SHP77 treated with DMSO at 0.1 percent for 48 hours (cell line): Measurements from ENCODE around the gene LYPLA2.

Source experiments
- DNase-seq: peaks from one replicate; lab custom pipeline; 2025; lab: John Stamatoyannopoulos, UW

LYPLA2 gene

DNA sequence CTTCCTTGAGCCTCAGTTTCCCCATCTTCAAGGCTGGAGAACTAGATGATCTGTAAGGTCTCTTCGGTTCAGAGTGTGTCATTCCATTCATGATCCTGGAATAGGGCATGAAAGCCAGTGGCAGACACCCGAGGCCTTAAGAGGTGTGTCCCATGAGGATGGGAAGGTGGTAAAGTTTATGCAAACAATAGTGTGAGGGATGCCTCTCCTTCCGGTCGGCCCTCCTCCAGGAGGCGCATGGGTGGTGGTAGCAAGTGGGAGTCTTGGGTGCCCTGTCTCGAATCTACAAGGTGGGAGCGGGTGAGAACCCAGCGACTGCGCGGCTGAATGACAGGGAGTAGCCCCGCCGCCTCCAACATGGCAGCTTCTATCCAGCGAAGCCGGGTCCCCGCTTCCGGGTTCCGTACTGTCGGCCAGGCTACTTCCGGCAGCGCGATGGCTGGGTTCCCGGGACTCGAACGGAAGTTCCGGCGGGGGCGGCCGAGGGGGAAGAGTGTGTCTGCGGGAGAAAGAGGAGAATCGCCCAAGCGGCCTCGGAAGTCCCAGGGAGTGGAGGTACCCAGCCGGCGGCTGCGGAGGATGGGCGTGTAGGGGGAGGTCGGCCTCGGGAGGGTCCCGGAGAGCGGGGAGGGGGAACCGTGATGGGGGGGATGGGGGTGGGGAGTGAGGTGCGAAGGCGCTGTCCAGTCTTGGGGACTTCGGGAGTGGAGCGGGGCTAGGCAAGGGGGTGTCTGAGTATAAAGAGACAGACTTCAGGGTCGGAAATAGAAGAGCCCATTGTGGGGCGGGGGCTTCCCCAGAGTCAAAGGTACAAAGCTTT, at the start of gene LYPLA2:
LYPLA2 (plus strand) TSS at position 450 of the 820 bp plus-strand sequence. CDS start 1,538 bp downstream, outside the sequence.
- DNase-seq, result peak; percentile 75

DNA sequence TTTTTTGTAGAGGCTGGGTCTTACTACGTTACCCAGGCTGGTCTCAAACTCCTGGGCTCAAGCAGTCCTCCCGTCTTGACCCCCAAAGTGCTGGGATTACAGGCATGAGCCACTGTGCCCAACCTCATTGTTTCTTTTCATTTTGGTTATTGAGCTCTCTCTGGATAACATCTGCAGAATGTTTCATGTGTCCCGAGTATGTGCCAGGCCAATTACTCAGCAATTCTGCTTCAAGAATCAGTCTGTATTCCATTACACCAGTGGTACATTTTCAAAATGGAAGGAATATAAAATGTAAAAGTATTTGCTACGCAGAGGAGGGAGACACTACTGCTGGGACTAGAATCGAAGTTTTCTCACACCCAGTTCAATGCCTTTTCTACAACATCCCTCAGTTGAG, 49.3 kb upstream of the LYPLA2 start:
- DNase-seq, result no peak

DNA sequence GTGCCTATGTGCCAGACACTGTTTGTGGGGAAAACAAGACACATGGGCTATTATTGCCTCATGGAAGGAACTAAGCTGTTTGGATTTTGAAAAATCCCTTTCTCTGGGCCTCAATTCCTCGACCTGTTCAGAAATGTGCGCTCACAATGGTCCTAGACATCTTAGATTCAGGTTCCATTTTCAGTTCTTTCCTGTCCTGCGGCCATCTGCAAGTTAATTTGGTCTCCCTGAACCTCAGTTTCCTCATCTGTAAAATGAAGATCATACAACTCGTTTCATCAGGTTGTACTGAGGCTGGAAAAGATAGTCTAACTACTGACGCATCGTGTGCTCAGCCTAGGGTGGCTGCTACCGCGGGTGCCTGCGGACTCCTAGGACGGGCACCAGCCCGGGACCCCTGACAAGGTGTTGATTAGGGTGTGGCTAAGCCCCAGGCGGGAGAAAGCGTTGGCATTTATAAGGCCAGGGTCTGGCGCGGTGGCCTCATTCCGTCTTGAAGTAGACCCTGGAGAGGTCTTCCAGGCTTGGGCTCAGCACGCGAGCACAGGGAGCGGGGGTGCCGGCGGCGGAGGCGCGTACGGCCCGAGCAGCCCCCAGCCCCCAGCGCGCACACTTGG, 48.2 kb upstream of the LYPLA2 start:
- DNase-seq, result no peak

DNA sequence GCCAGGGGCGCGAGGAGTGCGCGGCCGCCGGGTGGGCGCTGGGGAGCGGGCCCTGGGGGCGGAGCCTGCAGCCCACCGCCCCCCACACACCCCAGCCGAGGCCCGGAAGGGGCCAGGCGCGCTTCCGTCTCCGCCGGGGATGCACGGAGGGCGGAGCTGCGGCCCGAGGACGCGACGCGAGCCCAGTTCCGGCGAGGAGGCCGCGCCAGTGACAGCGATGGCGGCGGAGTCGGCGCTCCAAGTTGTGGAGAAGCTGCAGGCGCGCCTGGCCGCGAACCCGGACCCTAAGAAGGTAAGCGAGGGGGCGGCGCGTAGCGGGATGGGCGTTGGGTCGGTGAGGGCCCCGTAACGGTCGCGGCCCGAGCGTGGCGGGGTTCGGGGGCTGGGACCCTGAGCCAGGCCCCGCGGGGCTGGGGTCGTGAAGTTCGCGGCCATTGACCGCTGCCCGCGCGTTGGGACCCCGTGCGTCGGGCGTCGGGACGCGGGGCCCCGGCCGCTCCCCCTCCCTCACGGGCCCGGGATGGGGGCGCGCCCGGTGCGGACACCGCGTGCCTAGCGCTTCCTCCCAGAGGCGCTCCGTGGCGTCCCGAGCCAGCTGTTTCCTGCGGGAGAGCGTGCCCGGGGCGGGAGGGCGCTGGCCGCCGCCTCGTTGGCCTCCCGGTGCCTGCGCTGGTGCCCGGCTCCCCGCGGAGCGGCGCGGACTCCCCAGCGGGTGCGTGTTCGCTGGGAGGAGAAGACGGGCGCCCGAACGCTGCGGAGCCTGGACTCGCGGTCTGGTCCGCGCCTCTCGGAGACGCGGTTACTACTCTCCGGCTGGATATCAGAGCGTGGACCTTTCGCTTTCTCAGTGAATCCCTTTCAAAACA, 47.4 kb upstream of the LYPLA2 start, which contains the start of gene ELOA:
ELOA (plus strand) TSS at position 185 of the 866 bp plus-strand sequence; CDS start at position 218, 33 bp downstream.
- DNase-seq, result no peak

DNA sequence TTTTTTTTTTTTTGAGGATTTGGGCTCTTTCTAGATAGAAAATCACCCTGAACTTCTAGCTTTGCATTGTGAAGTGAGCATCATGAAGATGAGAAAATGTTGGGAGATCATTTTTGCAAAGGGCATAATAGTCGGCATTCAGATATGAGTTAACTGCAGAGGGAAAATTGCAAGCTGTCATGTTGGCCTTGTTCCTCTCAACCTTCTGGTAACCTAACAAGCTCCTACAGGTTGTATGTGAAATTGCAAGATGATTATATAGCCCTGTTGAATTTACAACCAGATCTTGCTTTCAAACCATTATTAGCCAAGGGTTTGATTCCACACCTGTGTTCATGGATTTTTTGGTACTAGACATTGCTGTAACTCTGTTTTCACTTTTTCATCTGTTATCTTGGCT, 45.4 kb upstream of the LYPLA2 start:
- DNase-seq, result no peak

DNA sequence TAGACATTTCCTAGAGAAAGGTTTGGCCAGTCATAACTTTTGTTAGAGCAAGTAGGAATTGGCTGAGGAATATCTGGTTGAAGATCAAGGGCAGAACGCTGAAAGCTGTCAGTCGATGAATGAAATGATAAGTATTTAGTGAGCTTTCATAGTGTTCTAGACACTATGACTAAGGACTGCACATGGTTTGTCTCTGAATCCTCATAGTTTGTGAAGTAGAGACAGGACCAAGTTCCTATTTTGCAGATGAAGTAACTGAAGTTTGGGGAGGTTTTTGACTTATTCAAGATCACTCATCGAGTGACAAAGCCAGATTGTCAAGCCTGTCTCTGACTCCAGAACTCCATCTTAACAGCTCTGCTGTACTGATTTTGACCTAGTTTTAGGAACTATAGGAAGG, 42.9 kb upstream of the LYPLA2 start:
- DNase-seq, result no peak

DNA sequence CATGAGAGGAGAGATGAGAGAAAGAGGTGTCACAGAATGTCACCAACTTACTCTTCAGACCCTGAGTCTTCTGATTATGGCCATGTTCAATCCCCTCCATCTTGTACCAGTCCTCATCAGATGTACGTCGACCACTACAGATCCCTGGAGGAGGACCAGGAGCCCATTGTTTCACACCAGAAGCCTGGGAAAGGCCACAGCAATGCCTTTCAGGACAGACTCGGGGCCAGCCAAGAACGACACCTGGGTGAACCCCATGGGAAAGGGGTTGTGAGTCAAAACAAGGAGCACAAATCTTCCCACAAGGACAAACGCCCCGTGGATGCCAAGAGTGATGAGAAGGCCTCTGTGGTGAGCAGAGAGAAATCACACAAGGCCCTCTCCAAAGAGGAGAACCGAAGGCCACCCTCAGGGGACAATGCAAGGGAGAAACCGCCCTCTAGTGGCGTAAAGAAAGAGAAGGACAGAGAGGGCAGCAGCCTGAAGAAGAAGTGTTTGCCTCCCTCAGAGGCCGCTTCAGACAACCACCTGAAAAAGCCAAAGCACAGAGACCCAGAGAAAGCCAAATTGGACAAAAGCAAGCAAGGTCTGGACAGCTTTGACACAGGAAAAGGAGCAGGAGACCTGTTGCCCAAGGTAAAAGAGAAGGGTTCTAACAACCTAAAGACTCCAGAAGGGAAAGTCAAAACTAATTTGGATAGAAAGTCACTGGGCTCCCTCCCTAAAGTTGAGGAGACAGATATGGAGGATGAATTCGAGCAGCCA, 39.7 kb upstream of the LYPLA2 start:
- no peak for DNase-seq

DNA sequence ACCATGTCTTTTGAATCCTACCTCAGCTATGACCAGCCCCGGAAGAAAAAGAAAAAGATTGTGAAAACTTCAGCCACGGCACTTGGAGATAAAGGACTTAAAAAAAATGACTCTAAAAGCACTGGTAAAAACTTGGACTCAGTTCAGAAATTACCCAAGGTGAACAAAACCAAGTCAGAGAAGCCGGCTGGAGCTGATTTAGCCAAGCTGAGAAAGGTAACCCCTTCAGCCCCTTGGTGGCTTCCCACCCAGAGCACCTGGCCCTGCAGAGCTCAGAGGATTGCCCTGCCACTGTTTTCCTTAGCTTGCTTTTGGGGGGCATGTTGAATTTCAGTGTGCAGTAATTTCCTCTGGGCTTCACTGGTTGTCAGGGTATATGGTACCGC, 39.1 kb upstream of the LYPLA2 start:
- DNase-seq, result no peak

DNA sequence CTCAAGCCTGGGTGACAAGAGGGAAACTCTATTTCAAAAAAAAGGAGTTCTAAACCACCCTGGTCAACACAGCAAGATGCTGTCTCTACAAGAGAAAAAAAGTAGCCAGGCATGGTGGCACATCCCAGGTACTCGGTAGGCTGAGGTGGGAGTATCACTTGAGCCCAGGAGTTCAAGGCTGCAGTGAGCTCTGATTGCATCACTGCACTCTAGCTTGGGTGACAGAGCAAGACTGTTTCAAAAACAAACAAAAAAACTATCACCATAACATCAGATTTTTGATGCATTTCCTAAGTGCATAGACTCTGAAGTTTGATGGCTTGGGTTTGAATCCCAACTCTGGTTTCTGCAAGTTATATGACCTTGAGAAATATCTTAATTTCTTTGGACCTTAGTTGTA, 38.0 kb upstream of the LYPLA2 start:
- no peak for DNase-seq

DNA sequence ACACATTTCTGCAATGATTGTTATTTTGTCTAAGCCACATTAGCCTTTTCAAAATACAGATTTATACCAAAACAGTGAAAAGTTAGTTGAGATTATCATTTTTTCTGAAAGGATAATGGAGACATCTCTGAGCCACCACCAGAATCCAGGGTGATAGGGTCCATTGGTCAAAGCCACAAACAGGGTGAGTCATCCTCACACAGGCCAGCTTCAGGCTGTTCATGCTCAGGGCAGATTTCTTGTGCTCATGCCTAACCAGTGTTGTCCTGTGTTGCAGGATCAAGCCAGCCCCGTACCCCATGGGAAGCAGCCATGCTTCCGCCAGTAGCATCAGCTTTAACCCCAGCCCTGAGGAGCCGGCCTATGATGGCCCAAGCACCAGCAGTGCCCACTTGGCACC, 34.3 kb upstream of the LYPLA2 start:
- no peak for DNase-seq

DNA sequence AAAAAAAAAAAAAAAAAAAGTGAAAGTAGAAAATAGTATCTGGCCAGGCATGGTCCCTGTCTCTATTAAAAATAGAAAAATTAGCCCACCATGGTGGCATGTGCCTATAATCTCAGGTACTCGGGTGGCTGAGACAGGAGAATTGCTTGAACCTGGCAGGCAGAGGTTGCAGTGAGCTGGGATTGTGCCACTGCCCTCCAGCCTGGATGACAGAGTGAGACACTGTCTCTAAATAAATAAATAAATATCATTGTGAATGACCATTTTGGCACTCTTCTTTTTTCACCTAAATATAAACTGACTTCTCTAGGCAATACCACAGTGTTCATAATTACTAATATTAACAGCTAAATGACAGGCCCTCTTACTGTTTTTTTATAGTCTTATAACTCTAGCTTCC, 33.1 kb upstream of the LYPLA2 start:
- no peak for DNase-seq

DNA sequence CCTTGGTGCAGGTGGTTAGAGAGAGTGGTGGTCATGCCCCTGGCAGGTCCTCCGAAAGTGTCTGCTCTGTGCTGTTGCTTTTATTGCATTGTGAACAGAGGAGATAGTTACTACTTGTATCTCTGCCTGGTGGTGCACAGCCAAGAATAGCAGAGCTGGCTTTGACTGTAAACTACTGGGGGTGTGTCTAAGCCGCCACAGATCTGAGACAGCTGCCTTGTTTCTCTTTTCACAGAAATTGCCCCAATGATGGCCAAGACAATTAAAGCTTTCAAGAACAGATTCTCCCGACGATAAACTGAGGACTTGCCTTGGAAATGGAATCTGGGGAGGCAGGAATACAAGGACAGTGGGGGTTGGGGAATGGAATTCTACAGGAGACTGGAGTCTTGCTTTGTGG, 31.7 kb upstream of the LYPLA2 start:
- DNase-seq, result no peak

DNA sequence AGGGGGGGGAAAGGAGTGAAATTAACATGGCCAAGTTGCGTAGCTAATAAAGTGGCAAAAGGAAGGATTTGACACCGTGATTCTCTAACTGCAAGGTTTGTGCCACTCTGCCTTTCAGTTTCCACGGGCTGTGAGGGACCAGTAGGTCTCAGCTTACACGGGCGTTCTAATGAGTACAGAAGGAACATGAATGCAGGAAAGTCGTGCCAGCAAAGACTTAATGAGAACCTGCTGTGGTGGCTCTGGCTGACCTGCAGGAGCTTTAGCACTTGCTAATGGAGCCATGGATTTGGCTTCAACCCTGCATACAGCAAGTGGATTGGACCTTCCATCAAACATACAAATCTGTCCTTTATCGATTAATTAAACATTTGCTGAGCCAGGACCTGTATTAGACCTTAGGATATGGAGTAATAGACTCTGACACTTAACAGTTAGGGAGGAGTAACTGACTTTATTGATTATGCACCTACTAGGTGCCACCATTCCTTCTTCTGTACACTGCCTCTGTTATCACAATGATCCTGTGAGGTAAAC, 27.8 kb upstream of the LYPLA2 start:
- DNase-seq, result no peak

DNA sequence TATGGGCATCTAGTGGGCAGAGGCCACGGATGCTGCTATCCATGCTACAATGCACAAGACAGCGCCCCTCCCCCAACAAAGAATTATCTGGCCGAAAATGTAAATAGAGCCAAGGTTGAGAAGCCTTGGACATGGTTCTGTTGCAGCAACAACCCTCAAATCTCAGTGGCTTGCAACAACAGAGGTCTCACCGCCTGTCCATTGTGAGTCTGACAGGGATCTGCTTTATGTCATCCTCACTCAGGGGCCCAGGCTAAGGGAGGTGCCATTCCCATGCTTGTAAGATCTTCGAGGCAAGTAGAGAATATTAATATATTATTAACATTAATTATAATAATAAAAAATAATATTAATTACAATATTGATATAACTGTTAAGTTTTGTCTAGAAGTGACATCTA, 22.2 kb upstream of the LYPLA2 start:
- no peak for DNase-seq

DNA sequence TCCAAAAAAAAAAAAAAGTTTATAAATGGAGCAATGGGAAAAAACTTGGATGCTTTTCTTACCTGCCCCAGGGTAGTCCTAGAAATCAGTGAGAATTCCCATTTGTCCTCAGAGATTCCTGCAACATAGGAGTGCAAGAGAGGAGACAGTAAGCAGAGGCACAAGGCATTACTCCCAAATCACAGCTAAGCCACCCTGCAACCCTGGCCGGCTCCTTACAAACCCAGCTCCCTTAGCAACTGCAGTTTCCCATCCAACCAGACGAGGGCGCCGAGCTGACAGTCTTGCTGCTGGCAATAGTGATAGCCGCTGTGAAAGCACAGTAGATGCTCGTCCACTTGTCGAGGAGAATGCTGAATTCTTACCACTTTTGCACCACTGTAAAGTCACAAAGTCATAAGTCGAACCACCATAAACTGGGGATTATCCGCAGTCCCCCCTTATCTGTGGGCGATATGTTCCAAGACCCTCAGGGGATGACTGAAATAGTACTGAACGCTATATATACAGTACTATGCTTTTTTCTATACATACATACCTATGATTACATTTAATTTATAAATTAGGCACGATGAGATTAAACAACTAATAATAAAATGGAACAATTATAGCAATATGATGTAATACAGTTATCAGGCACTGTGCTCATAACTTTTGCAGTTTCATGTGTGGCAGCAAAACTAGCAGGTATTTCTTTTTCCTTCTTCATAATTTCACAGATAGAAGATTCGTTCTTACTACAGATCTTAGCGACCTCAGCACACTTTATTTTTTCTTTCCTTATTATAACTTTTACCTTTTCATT, 18.7 kb upstream of the LYPLA2 start:
- peak; percentile 44 for DNase-seq

DNA sequence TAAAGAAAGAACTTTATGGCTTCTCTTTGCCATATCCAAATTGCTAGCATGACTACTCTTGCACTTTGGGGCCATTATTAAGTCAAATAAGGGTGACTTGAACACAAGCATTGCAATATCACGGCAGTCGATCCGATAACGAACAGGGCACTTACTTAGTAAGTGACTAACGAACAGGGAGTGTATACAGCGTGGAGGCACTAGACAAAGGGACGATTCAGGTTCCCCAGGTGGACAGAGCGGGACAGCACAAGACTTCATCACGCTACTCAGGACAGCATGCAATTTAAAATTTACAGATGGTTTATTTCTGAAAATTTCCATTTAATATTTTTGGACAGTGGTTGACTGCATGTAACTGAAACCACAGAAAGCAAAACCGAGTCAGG, 18.1 kb upstream of the LYPLA2 start:
- DNase-seq, result no peak

DNA sequence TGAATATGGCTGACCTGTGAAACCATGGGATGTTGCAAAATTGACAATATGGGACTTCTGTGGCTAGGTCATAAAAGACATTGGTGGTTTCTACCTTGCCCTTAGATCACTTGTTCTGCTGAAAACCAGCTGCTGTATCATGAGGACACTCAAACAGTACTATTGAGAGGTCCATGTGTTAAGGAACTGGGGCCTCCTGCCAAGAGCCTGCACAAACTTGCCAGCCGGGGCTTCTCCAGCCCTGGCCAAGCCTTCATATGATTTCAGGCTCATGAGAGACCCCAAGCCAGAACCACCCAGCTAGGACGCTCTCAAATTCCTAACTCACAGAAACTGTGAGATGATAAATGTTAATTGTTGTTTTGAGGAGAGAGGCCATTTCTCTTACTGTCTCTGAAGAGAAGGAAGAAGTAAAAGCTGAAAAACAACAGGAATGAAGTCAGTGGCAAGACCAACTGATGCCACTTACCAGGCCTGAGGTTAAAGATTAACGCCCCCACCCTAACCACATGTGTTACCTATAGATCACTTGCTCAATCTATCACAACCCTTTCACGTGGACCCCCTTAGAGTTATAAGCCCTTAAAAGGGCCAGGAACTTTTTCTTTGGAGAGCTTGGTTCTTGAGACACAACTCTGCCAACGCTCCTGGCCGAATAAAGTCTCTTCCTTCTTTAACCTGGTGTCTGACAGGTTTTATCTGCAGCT, 16.6 kb upstream of the LYPLA2 start:
- DNase-seq, result no peak

DNA sequence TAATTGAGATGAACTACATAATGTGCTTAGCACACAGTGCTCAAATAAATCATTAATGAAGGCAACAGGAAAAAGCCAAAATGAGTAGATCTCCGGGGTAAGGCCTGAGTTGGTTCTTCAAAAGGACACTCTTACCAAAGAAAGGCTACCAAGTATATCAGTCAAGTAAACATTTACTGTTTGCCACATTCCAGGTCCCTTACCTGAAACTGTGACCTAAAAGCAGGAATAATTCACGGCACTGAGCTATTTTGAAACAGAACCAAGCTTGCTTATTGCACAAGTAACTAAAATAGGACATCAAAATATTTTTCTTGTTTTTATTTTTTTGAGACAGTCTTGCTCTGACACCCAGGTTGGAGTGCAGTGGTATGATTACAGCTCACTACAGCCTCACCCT, 14.7 kb upstream of the LYPLA2 start:
- no peak for DNase-seq

DNA sequence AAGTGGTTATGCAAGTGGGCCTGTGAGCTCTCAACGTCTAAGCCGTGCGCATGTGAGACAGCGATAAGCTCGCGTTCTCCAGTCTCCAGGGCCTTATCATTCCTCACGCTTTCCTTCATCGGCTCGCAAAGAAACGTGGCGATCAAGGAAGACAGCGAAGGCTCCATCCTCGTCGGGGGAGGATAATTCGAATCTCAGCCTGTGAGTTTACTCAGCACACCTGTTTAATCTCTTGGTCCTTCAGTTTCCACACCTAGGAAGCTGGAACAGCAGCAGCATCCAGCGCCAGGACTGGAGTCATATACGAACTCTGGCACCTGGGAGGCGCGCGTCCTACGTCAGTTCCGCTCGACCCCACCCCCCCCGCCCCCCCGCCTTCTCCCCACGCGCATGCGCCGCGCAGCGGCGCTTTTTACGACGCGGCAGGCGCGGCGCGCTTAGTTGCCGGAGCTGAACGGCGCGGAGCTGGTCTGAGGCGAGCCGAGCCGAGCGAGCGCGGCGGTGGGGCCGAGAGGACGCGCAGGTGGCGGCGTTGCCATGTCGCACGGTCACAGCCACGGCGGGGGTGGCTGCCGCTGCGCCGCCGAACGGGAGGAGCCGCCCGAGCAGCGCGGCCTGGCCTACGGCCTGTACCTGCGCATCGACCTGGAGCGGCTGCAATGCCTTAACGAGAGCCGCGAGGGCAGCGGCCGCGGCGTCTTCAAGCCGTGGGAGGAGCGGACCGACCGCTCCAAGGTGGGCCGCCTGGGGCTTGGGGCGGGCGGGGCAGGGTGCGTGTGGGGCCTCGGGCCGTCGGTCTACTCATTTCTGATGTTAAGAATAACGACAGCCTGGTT, 12.7 kb upstream of the LYPLA2 start, which contains the start of gene PITHD1:
PITHD1 (plus strand) TSS at position 440 of the 836 bp plus-strand sequence; CDS start at position 538, 98 bp downstream.
- peak; percentile 66 for DNase-seq
